OCI-LY7 (cell line): ENCODE results near the gene TRIM36. TPM values are rescaled to one million over a fixed set of nuclear protein-coding genes. Genes with fewer than 3 reads are reported as not detected.

Experiments used
- BruUV-seq: library from RNA; stranded (reverse); fragments of 400-500 nt; replicated peaks from 2 replicates; lab custom pipeline; 2021; lab: Mats Ljungman, UMichigan
- CTCF ChIA-PET: fragments of 300-600 bp; sonication (Branson Sonifier 250); formaldehyde crosslinking; loops from one replicate; lab custom pipeline; 2022; ENCODE audit warnings: antibody characterized with exemption; ENCODE audit not compliant: unreplicated experiment; lab: Charles Lee
- POLR2A ChIA-PET: fragments of 300-600 bp; sonication (Branson Sonifier 250); formaldehyde crosslinking; loops from one replicate; lab custom pipeline; 2022; ENCODE audit warnings: antibody characterized with exemption; lab: Charles Lee
- DNase-seq: peaks from one replicate; pipeline ENCODE4 v3.0.0-alpha.2; 2015; ENCODE audit warnings: low spot score
- H2AFZ ChIP-seq: fragments of 200-600 bp; sonication (generic), shearing (Covaris generic); 2 replicates; pipeline ENCODE4 v1.6.1; 2014; ENCODE audit warnings: mild to moderate bottlenecking, antibody characterized with exemption, low read length, moderate library complexity
- H3K27ac ChIP-seq: fragments of 200-600 bp; sonication (generic); 2 replicates; pipeline ENCODE4 v1.5.1; 2014; ENCODE audit warnings: mixed run types, low read depth, mild to moderate bottlenecking, moderate library complexity, low read length, inconsistent platforms; ENCODE audit not compliant: poor library complexity, severe bottlenecking
- H3K36me3 ChIP-seq: fragments of 200-600 bp; sonication (generic); 2 replicates; pipeline ENCODE4 v1.6.1; 2014; ENCODE audit warnings: mild to moderate bottlenecking, antibody characterized with exemption, low read length, moderate library complexity, mixed read lengths; ENCODE audit not compliant: insufficient read depth
- H3K4me1 ChIP-seq: fragments of 200-600 bp; sonication (generic); 2 replicates; pipeline ENCODE4 v1.5.1; 2014; ENCODE audit warnings: mild to moderate bottlenecking, low read length; ENCODE audit not compliant: insufficient read depth, poor library complexity, severe bottlenecking
- H3K4me2 ChIP-seq: fragments of 200-600 bp; sonication (generic); 2 replicates; pipeline ENCODE4 v1.6.1; 2014; ENCODE audit warnings: mild to moderate bottlenecking, low read length
- H3K4me3 ChIP-seq: fragments of 200-600 bp; sonication (generic); 2 replicates; pipeline ENCODE4 v1.5.1; 2014; ENCODE audit warnings: mild to moderate bottlenecking, low read depth, low read length; ENCODE audit not compliant: poor library complexity, severe bottlenecking
- H3K79me2 ChIP-seq: fragments of 200-600 bp; sonication (generic); 2 replicates; pipeline ENCODE4 v1.6.1; 2016; ENCODE audit warnings: low read depth, mild to moderate bottlenecking, low read length, moderate library complexity, mixed read lengths; ENCODE audit not compliant: insufficient read depth
- H3K9me2 ChIP-seq: fragments of 200-600 bp; sonication (generic); 2 replicates; pipeline ENCODE4 v1.6.1; 2016; ENCODE audit warnings: mild to moderate bottlenecking, low read length, mixed read lengths; ENCODE audit not compliant: insufficient read depth
- H3K9me3 ChIP-seq: fragments of 200-600 bp; sonication (generic); 2 replicates; pipeline ENCODE4 v1.6.1; 2014; ENCODE audit warnings: mild to moderate bottlenecking, mixed run types, low read length, mixed read lengths
- H4K20me1 ChIP-seq: fragments of 200-600 bp; sonication (generic); 2 replicates; pipeline ENCODE4 v1.6.1; 2014; ENCODE audit warnings: mild to moderate bottlenecking, antibody characterized with exemption, low read length, moderate library complexity, mixed read lengths; ENCODE audit not compliant: insufficient read depth
- CTCF ChIP-seq: fragments of 200-600 bp; sonication (generic); conservative IDR thresholded peaks from 2 replicates; pipeline ENCODE4 v1.5.1; 2014; ENCODE audit warnings: mild to moderate bottlenecking, antibody characterized with exemption, low read length, moderate library complexity, mixed read lengths
- EZH2phosphoT487 ChIP-seq: fragments of 200-600 bp; sonication (generic); IDR thresholded peaks from 2 replicates; pipeline ENCODE4 v1.6.1; 2018; ENCODE audit warnings: low read depth, borderline replicate concordance, mild to moderate bottlenecking, mixed run types, antibody characterized with exemption, low read length, moderate library complexity, mixed read lengths
- intact Hi-C: fragments of 100-400 bp; cut with micrococcal nuclease; formaldehyde crosslinking; loops from one replicate; pipeline ENCODE4 v1.10.0; 2022; ENCODE audit not compliant: unreplicated experiment
- total RNA-seq, 2 experiments: library from RNA; depleted of rRNA in 1 of 2; stranded (reverse); fragments of >200 nt in 1 of 2; shearing (Covaris generic) in 1 of 2; gene quantifications; 2 replicates each; pipeline ENCODE4 v1.2.3, GENCODE V29; 2014 to 2022

Gene TRIM36
- total RNA-seq, 2 experiments from 2014 or later, result not detected

GRCh38 chr5:115109840-115110239, 59.9 kb downstream of the TRIM36 start:
- Histone ChIP-seq H3K4me2 (no peak overlapping the region), H3K79me2 (no peaks in the 10 kb centered on the region), H2AFZ (no peak overlapping the region), H3K9me2 (no peaks in the 10 kb centered on the region), H3K36me3 (no peaks in the 10 kb centered on the region), H3K4me1 (no peaks in the 10 kb centered on the region), H4K20me1 (no peaks in the 10 kb centered on the region; the same call in 1 of the 2 replicates), H3K9me3 (no peaks in the 10 kb centered on the region), H3K27ac (no peak overlapping the region), H3K4me3 (no peak overlapping the region)
- BruUV-seq, result no TSS peak
- POLR2A ChIA-PET, result interaction anchor here (0.6 kb wide), 1 partner anchor 185 kb away, joined by 3 read pairs; no protein-coding TSS in a partner anchor
- intact Hi-C loops, result no loop called here
- no peak for DNase-seq
- CTCF ChIA-PET, result no interaction called here
- TF ChIP-seq EZH2phosphoT487, result no peak

GRCh38 chr5:115109356-115109755, 60.4 kb downstream of the TRIM36 start:
- Histone ChIP-seq H3K9me2 (no peaks in the 10 kb centered on the region), H3K4me2 (no peak overlapping the region), H4K20me1 (no peaks in the 10 kb centered on the region; the same call in 1 of the 2 replicates), H3K4me1 (no peaks in the 10 kb centered on the region), H3K27ac (no peak overlapping the region), H3K79me2 (no peaks in the 10 kb centered on the region), H3K36me3 (no peaks in the 10 kb centered on the region), H3K9me3 (no peaks in the 10 kb centered on the region), H2AFZ (no peak overlapping the region), H3K4me3 (no peak overlapping the region)
- no peak for DNase-seq
- BruUV-seq, result no TSS peak
- CTCF ChIA-PET, result no interaction called here
- POLR2A ChIA-PET, result no interaction called here
- intact Hi-C loops, result no loop called here
- TF ChIP-seq EZH2phosphoT487 (no peak), CTCF (no peak)

GRCh38 chr5:115100319-115100955, 69.3 kb downstream of the TRIM36 start:
- intact Hi-C loops, result no loop called here
- ChIA-PET CTCF (no interaction called here), POLR2A (interaction anchor here (0.7 kb wide), 1 partner anchor 754 kb away, joined by 3 read pairs; no protein-coding TSS in a partner anchor)
- Histone ChIP-seq H3K27ac (no peak overlapping the region), H3K4me3 (no peak overlapping the region), H3K79me2 (no peaks in the 10 kb centered on the region), H3K4me2 (no peak overlapping the region), H3K9me2 (no peaks in the 10 kb centered on the region), H3K9me3 (no peaks in the 10 kb centered on the region), H4K20me1 (no peaks in the 10 kb centered on the region), H2AFZ (no peak overlapping the region), H3K4me1 (no peaks in the 10 kb centered on the region), H3K36me3 (no peaks in the 10 kb centered on the region)
- TF ChIP-seq EZH2phosphoT487 (no peak), CTCF (no peak)
- BruUV-seq, result no TSS peak
- DNase-seq, result no peak
